ENCODE results near the gene TMX1. TPM values are rescaled to one million over a fixed set of nuclear protein-coding genes. Genes with fewer than 3 reads are reported as not detected.
A peak's percentile ranks its signal among the peaks of the same experiment; 100 is the strongest.

The TMX1 gene
- total and polyA plus RNA-seq, 11 donors, result 3.2 to 18.6 (median 8.9) TPM

- Histone ChIP-seq H3K27me3 (no peaks in the 10 kb centered on the region), H3K4me1 (peaks cover 0 to 16% (median 0%) of the 10 kb centered on the region in 12 donors), H3K27ac (peak overlapping the region in 1 of 12 donors; percentile 5), H3K9me3 (no peaks in the 10 kb centered on the region), H3K4me3 (no peak overlapping the region), H3K36me3 (peaks cover 0 to 86% (median 73%) of the 10 kb centered on the region in 9 donors)
- DNase-seq (no peak), ATAC-seq (peak in 1 of 4 donors; percentile 26)
- WGBS, 4 donors, result 71 to 82% (median 76%) methylated on average over 4 of the region's 4 CpGs
- TF ChIP-seq, protein P1, sequence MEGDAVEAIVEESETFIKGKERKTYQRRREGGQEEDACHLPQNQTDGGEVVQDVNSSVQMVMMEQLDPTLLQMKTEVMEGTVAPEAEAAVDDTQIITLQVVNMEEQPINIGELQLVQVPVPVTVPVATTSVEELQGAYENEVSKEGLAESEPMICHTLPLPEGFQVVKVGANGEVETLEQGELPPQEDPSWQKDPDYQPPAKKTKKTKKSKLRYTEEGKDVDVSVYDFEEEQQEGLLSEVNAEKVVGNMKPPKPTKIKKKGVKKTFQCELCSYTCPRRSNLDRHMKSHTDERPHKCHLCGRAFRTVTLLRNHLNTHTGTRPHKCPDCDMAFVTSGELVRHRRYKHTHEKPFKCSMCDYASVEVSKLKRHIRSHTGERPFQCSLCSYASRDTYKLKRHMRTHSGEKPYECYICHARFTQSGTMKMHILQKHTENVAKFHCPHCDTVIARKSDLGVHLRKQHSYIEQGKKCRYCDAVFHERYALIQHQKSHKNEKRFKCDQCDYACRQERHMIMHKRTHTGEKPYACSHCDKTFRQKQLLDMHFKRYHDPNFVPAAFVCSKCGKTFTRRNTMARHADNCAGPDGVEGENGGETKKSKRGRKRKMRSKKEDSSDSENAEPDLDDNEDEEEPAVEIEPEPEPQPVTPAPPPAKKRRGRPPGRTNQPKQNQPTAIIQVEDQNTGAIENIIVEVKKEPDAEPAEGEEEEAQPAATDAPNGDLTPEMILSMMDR (IDR thresholded peaks at IDR 0.05), result no peak
- TF ChIP-seq POLR2A (IDR thresholded peaks at IDR 0.05), result no peak
- intact Hi-C loops (cut with DNase I), result no loop called here
Measured at GRCh38 chr14:51248016-51248987, 8.3 kb downstream of the TMX1 start.

GRCh38 chr14:51251486-51251885 lies 11.4 kb downstream of the TMX1 start:
- Histone ChIP-seq H3K9me3 (no peaks in the 10 kb centered on the region), H3K27ac (no peak overlapping the region), H3K4me3 (no peak overlapping the region), H3K27me3 (no peaks in the 10 kb centered on the region), H3K4me1 (peaks cover 0 to 8% (median 0%) of the 10 kb centered on the region in 12 donors), H3K36me3 (peaks cover 0 to 100% (median 87%) of the 10 kb centered on the region in 9 donors)
- intact Hi-C loops (cut with DNase I), result no loop called here
- TF ChIP-seq POLR2A (IDR thresholded peaks at IDR 0.05), result no peak
- TF ChIP-seq, protein P1 (IDR thresholded peaks at IDR 0.05), result no peak
- no peak for DNase-seq
- no peak for ATAC-seq
- WGBS, 4 donors, result 88 to 92% (median 89%) methylated on average over 4 of the region's 4 CpGs

DNA sequence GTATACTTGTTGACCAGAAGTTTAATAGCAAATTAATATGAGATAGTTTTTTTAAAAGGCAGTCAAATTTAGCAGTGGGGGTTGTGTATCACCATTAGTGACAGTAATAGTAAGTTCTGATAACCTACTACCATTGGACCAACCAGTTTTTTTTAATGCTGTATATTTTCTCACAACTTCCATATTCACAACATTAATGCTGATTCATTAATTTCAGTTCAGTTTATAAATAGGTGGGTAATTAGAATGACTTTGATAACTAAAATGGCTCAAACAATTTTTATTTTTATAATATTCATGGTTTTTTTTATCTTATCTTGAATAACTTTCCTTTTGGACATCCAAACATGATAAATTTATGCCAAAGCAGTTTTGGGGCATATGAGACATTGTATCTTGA lies 13.8 kb downstream of the TMX1 start:
- intact Hi-C loops (cut with DNase I), result no loop called here

GRCh38 chr14:51258280-51258679 lies 18.2 kb downstream of the TMX1 start:
- ATAC-seq, result no peak
- intact Hi-C loops (cut with DNase I), result no loop called here
- TF ChIP-seq, protein P1 (IDR thresholded peaks at IDR 0.05), result no peak
- no peak for TF ChIP-seq POLR2A (IDR thresholded peaks at IDR 0.05)
- 98 to 100% (median 99%) methylated on average over 1 of the region's 1 CpG for WGBS, 4 donors
- Histone ChIP-seq H3K4me3 (no peak overlapping the region), H3K27ac (no peak overlapping the region), H3K27me3 (no peaks in the 10 kb centered on the region), H3K36me3 (peaks cover 0 to 52% (median 45%) of the 10 kb centered on the region in 9 donors), H3K4me1 (no peaks in the 10 kb centered on the region), H3K9me3 (peaks cover 0 to 10% (median 0%) of the 10 kb centered on the region in 12 donors)
- no peak for DNase-seq

More for the DNA sequence above, 13.8 kb downstream of the TMX1 start:
- Histone ChIP-seq H3K9me3 (peaks cover 0 to 6% (median 0%) of the 10 kb centered on the region in 12 donors), H3K4me3 (no peak overlapping the region), H3K27ac (no peak overlapping the region), H3K27me3 (no peaks in the 10 kb centered on the region), H3K4me1 (no peaks in the 10 kb centered on the region), H3K36me3 (peaks cover 0 to 96% (median 83%) of the 10 kb centered on the region in 9 donors)
- TF ChIP-seq, protein P1 (IDR thresholded peaks at IDR 0.05), result no peak
- TF ChIP-seq POLR2A (IDR thresholded peaks at IDR 0.05), result no peak
- ATAC-seq (no peak), DNase-seq (no peak)

Data from heart left ventricle (tissue), 16 donors.